ENCODE measurements around the gene TMEM272. TPM values are rescaled to one million over a fixed set of nuclear protein-coding genes. Genes with fewer than 3 reads are reported as not detected.

Gene TMEM272
- total RNA-seq, 2 experiments from 2014 or later, result 1.5 to 1.6 TPM

DNA sequence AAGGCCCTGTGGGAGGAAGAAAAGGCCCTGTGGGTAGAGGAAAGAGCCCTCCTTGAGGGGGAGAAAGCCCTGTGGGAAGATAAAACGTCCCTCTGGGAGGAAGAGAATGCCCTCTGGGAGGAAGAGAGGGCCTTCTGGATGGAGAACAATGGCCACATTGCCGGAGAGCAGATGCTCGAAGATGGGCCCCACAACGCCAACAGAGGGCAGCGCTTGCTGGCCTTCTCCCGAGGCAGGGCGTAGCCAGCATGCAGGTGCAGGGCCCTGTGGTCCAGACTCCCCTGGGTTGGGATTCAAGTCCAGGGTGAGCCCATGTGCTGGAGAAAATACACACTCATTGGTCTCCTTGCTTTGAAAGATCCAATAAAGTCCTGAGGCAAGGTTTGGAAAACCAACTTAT, 20.9 kb upstream of the TMEM272 start:
- Mint-ChIP-seq H3K4me3 (no peak overlapping the region), H3K36me3 (no peaks in the 10 kb centered on the region), H3K27me3 (no peaks in the 10 kb centered on the region), H3K4me1 (peaks cover 22% of the 10 kb centered on the region), H3K9me3 (no peaks in the 10 kb centered on the region), H3K27ac (no peak overlapping the region)
- no peak for DNase-seq

DNA sequence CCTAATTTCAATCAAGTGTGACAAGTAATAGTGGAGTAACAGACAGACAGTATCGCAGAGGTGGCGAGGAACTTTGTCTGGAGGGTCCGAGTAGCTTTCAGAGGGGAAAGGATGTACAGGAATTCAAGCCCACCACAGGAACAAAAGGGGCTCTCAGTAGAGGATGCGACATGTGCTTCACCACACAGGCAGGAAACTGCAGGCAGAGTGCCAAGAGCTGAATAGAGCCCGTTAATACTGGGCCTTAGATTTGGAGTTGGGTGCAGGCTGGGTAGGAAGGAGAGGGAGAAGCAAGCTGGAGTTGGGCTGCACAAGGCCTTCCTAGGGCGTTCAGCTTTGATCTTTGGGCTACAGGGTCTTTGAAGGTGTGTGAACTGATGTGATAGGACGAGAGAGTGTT, 18.0 kb upstream of the TMEM272 start:
- H3K9me3 Mint-ChIP-seq, result no peaks in the 10 kb centered on the region
- H3K4me3 Mint-ChIP-seq, result no peak overlapping the region
- no peak overlapping the region for H3K27ac Mint-ChIP-seq
- no peak for DNase-seq
- no peaks in the 10 kb centered on the region for H3K36me3 Mint-ChIP-seq
- peaks cover 22% of the 10 kb centered on the region for H3K4me1 Mint-ChIP-seq
- H3K27me3 Mint-ChIP-seq, result no peaks in the 10 kb centered on the region

- Mint-ChIP-seq H3K4me3 (peak within 1 kb of the TSS; percentile 8), H3K27ac (peak within 1 kb of the TSS; percentile 6), H3K9me3 (no peaks in the 10 kb centered on the region), H3K27me3 (no peaks in the 10 kb centered on the region), H3K4me1 (peaks cover 22% of the 10 kb centered on the region), H3K36me3 (no peaks in the 10 kb centered on the region)
- peak; percentile 36 for DNase-seq
These were observed 16.8 kb upstream of the TMEM272 start, which contains the start of gene CCDC70 for GRCh38 chr13:51861723-51862300. CCDC70 (plus strand) TSS chr13:51861969; CDS start chr13:51865412, 3,443 bp downstream.

- H3K27ac Mint-ChIP-seq, result no peak overlapping the region
- peaks cover 4% of the 10 kb centered on the region for H3K27me3 Mint-ChIP-seq
- no peak overlapping the region for H3K4me3 Mint-ChIP-seq
- H3K4me1 Mint-ChIP-seq, result peaks cover 22% of the 10 kb centered on the region
- no peaks in the 10 kb centered on the region for H3K9me3 Mint-ChIP-seq
- DNase-seq, result no peak
- H3K36me3 Mint-ChIP-seq, result no peaks in the 10 kb centered on the region
These were observed 13.7 kb upstream of the TMEM272 start for GRCh38 chr13:51858433-51859247.

GRCh38 chr13:51856998-51857397, 12.0 kb upstream of the TMEM272 start:
- Mint-ChIP-seq H3K27me3 (peaks cover 4% of the 10 kb centered on the region), H3K27ac (no peak overlapping the region), H3K9me3 (no peaks in the 10 kb centered on the region), H3K4me3 (no peak overlapping the region), H3K4me1 (peaks cover 10% of the 10 kb centered on the region), H3K36me3 (no peaks in the 10 kb centered on the region)
- no peak for DNase-seq

- Mint-ChIP-seq H3K36me3 (no peaks in the 10 kb centered on the region), H3K4me1 (peaks cover 2% of the 10 kb centered on the region), H3K4me3 (no peak overlapping the region), H3K9me3 (no peaks in the 10 kb centered on the region), H3K27me3 (peaks cover 4% of the 10 kb centered on the region), H3K27ac (no peak overlapping the region)
- DNase-seq, result no peak
These were observed 11.2 kb upstream of the TMEM272 start for GRCh38 chr13:51856027-51856736.

GRCh38 chr13:51849145-51850101, 4.4 kb upstream of the TMEM272 start:
- peak; percentile 24 for DNase-seq
- H3K27me3 Mint-ChIP-seq, result peaks cover 10% of the 10 kb centered on the region
- no peaks in the 10 kb centered on the region for H3K9me3 Mint-ChIP-seq
- no peak overlapping the region for H3K4me3 Mint-ChIP-seq
- no peak overlapping the region for H3K27ac Mint-ChIP-seq
- H3K36me3 Mint-ChIP-seq, result no peaks in the 10 kb centered on the region
- H3K4me1 Mint-ChIP-seq, result peaks cover 17% of the 10 kb centered on the region

- peaks cover 9% of the 10 kb centered on the region for H3K27me3 Mint-ChIP-seq
- no peak for DNase-seq
- no peak overlapping the region for H3K27ac Mint-ChIP-seq
- H3K36me3 Mint-ChIP-seq, result no peaks in the 10 kb centered on the region
- no peak overlapping the region for H3K4me3 Mint-ChIP-seq
- peaks cover 19% of the 10 kb centered on the region for H3K4me1 Mint-ChIP-seq
- H3K9me3 Mint-ChIP-seq, result no peaks in the 10 kb centered on the region
These were observed 3.7 kb upstream of the TMEM272 start for GRCh38 chr13:51848674-51849073.

GRCh38 chr13:51846756-51847155, 1.8 kb upstream of the TMEM272 start:
- Mint-ChIP-seq H3K27me3 (peaks cover 9% of the 10 kb centered on the region), H3K4me3 (no peak overlapping the region), H3K4me1 (peaks cover 19% of the 10 kb centered on the region), H3K27ac (no peak overlapping the region), H3K9me3 (no peaks in the 10 kb centered on the region), H3K36me3 (no peaks in the 10 kb centered on the region)
- no peak for DNase-seq

- no peak for DNase-seq
- Mint-ChIP-seq H3K4me3 (no peak overlapping the region), H3K27ac (no peak overlapping the region), H3K4me1 (peaks cover 19% of the 10 kb centered on the region), H3K9me3 (no peaks in the 10 kb centered on the region), H3K36me3 (no peaks in the 10 kb centered on the region), H3K27me3 (peaks cover 9% of the 10 kb centered on the region)
These were observed 769 bp upstream of the TMEM272 start for GRCh38 chr13:51845574-51846318.

DNA sequence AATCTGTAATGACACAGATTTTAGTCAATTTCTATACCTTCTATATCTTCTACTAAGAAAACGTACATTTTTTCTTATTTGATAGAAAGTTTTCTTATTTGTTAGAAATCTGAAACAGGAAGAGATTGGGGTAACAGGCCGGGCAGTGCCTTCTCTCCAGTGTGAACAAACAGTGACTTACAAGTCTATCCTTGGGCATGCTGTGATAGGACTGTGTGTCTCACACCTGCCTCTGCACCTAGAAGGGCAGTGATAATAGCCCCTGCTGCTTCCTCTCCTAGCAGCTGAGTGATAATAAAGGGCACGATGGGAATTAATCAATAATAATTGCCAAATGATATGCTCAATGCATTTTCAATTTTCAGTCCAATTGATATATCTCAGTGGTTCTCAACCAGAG, 1.4 kb downstream of the TMEM272 start:
- Mint-ChIP-seq H3K27ac (no peak overlapping the region), H3K27me3 (peaks cover 9% of the 10 kb centered on the region), H3K36me3 (no peaks in the 10 kb centered on the region), H3K4me1 (peaks cover 16% of the 10 kb centered on the region), H3K4me3 (no peak overlapping the region), H3K9me3 (no peaks in the 10 kb centered on the region)
- no peak for DNase-seq

DNA sequence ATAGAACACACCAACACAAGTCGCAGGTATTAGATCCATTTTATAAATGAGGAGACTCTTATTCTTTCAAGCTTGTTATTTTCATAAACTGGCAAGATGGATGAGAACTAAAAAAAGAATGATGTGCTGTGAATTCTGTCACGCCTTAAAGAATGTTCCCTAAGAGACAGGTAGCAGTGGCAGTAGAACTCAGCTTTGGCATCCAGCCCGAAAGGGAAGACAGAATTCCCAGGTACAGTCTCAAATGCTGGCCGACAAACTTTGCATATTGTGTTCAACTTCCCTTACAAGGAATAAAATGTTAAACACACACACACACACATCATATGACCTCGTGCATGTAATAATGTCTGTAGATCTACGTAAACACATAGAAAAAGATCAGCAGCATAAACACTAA, 3.2 kb downstream of the TMEM272 start:
- Mint-ChIP-seq H3K27me3 (peaks cover 9% of the 10 kb centered on the region), H3K4me3 (no peak overlapping the region), H3K27ac (no peak overlapping the region), H3K9me3 (no peaks in the 10 kb centered on the region), H3K4me1 (peaks cover 34% of the 10 kb centered on the region), H3K36me3 (no peaks in the 10 kb centered on the region)
- no peak for DNase-seq

- Mint-ChIP-seq H3K4me1 (peaks cover 38% of the 10 kb centered on the region), H3K27ac (no peak overlapping the region), H3K27me3 (peaks cover 9% of the 10 kb centered on the region), H3K36me3 (no peaks in the 10 kb centered on the region), H3K9me3 (no peaks in the 10 kb centered on the region), H3K4me3 (no peak overlapping the region)
- DNase-seq, result no peak
These were observed 4.1 kb downstream of the TMEM272 start for GRCh38 chr13:51840917-51841316.
